ENCODE measurements around the gene LRBA.

- TF ChIP-seq CTCF (IDR thresholded peaks at IDR 0.05 in 4 of 5, conservative IDR thresholded peaks at IDR 0.05 in 1 of 5) (no peak), POLR2A (IDR thresholded peaks at IDR 0.05) (no peak)
Observed at GRCh38 chr4:150447356-150447755, 567.7 kb downstream of the LRBA start.

Data from gastrocnemius medialis (tissue), 4 donors.